ENCODE results near the gene PDCD5.

- TF ChIP-seq CTCF (IDR thresholded peaks at IDR 0.05) (no peak), POLR2AphosphoS5 (IDR thresholded peaks at IDR 0.05; ENCODE audit: low read depth, low read length) (no peak)
Measured at GRCh38 chr19:32573492-32573794, 7.5 kb upstream of the PDCD5 start.
